B cell (primary cell): Measurements from ENCODE around the gene B4GALT3. TPM values are rescaled to one million over a fixed set of nuclear protein-coding genes. Genes with fewer than 3 reads are reported as not detected.

Experiments used
- ATAC-seq: fragments of 200-7000 bp; cut with Tn5 transposase; one replicate; pipeline ENCODE4 v1.10.0; 2021; ENCODE audit warnings: low read depth, mild to moderate bottlenecking, moderate number of reproducible peaks, moderate library complexity
- CTCF ChIA-PET: fragments of 350-600 bp; sonication (Branson Sonifier 250); formaldehyde crosslinking; loops from one replicate; lab custom pipeline; 2021; ENCODE audit warnings: antibody characterized with exemption, inconsistent platforms; lab: Charles Lee
- POLR2A ChIA-PET: fragments of 350-600 bp; sonication (Branson Sonifier 250); formaldehyde crosslinking; loops from one replicate; lab custom pipeline; 2021; ENCODE audit warnings: antibody characterized with exemption; lab: Charles Lee
- DNase-seq: peaks from one replicate; pipeline ENCODE4 v3.0.0; 2013
- H2AFZ ChIP-seq: 2 replicates; pipeline ENCODE4 v1.6.1; 2012; ENCODE audit warnings: mild to moderate bottlenecking, low read depth, low read length; ENCODE audit not compliant: insufficient read depth, poor library complexity, severe bottlenecking
- H3K27ac ChIP-seq, 2 donors: 1 replicate in 1 of 2; 2 replicates in 1 of 2; pipeline ENCODE4 v1.5.1; 2012 to 2013; ENCODE audit warnings: low read length in 2 of 2, mild to moderate bottlenecking in 2 of 2, moderate library complexity in 1 of 2
- H3K27me3 ChIP-seq, 4 experiments: fragments of 200-600 bp in 1 of 4; sonication (generic) in 1 of 4; replicated peaks in 1 of 4; 1 replicate in 2 of 4; 2 replicates in 2 of 4; pipeline versions ENCODE4 v1.6.1 to v1.7.0; 2013 to 2016; ENCODE audit warnings: low read length in 3 of 4, mild to moderate bottlenecking in 2 of 4, mixed read lengths in 1 of 4, moderate library complexity in 1 of 4; ENCODE audit not compliant: insufficient read depth in 4 of 4, control insufficient read depth in 3 of 4; ENCODE audit errors: control extremely low read depth in 1 of 4
- H3K36me3 ChIP-seq, 2 experiments: replicated peaks in 1 of 2; 1 replicate in 1 of 2; 2 replicates in 1 of 2; pipeline versions ENCODE4 v1.6.1 to v1.7.1; 2013; ENCODE audit warnings: low read length in 1 of 2; ENCODE audit not compliant: insufficient read depth in 2 of 2, control insufficient read depth in 1 of 2; ENCODE audit errors: control extremely low read depth in 1 of 2, extremely low read depth in 1 of 2
- H3K4me1 ChIP-seq, 2 donors: fragments of 200-600 bp in 1 of 2; sonication (generic) in 1 of 2; 1 replicate in 1 of 2; 2 replicates in 1 of 2; pipeline versions ENCODE4 v1.5.1 to v1.6.1; 2013 to 2017; ENCODE audit warnings: low read length in 2 of 2; ENCODE audit not compliant: control insufficient read depth in 2 of 2, insufficient read depth in 2 of 2
- H3K4me2 ChIP-seq: replicated peaks from 2 replicates; pipeline ENCODE3; 2012; ENCODE audit warnings: mild to moderate bottlenecking, low read depth, low read length; ENCODE audit not compliant: poor library complexity, severe bottlenecking
- H3K4me3 ChIP-seq, 5 experiments: fragments of 200-600 bp in 1 of 5; sonication (generic) in 1 of 5; 1 replicate in 3 of 5; 2 replicates in 2 of 5; pipeline versions ENCODE4 v1.5.1 to v1.7.0; 2011 to 2016; ENCODE audit warnings: low read length in 4 of 5, mild to moderate bottlenecking in 4 of 5, low read depth in 2 of 5, control low read depth in 1 of 5, moderate library complexity in 1 of 5; ENCODE audit not compliant: insufficient read depth in 1 of 5; ENCODE audit errors: control extremely low read depth in 1 of 5, extremely low read depth in 1 of 5
- H3K79me2 ChIP-seq: fragments of 200-600 bp; sonication (generic); one replicate; pipeline ENCODE4 v1.6.0; 2016; ENCODE audit warnings: low read length; ENCODE audit not compliant: control insufficient read depth, insufficient read depth
- H3K9ac ChIP-seq: fragments of 200-600 bp; sonication (generic); 2 replicates; pipeline ENCODE4 v1.6.1; 2017; ENCODE audit warnings: mild to moderate bottlenecking, low read length, moderate library complexity
- H3K9me3 ChIP-seq, 3 donors: one replicate each; pipeline versions ENCODE4 v1.6.1 to v1.7.1; 2013; ENCODE audit warnings: low read length in 2 of 3; ENCODE audit not compliant: control insufficient read depth in 2 of 3, insufficient read depth in 1 of 3; ENCODE audit errors: control extremely low read depth in 1 of 3
- H4K20me1 ChIP-seq: 2 replicates; pipeline ENCODE4 v1.6.0; 2012; ENCODE audit warnings: mild to moderate bottlenecking, low read length; ENCODE audit not compliant: insufficient read depth, control insufficient read depth, poor library complexity, severe bottlenecking
- H3K27ac Mint-ChIP-seq: one replicate; pipeline ENCODE4 v1.8.0; 2021; ENCODE audit warnings: mixed read lengths
- H3K27me3 Mint-ChIP-seq: one replicate; pipeline ENCODE4 v1.8.0; 2021; ENCODE audit warnings: mixed read lengths
- H3K4me1 Mint-ChIP-seq: one replicate; pipeline ENCODE4 v1.8.0; 2021; ENCODE audit warnings: mixed read lengths
- H3K4me3 Mint-ChIP-seq: one replicate; pipeline ENCODE4 v1.8.0; 2021; ENCODE audit warnings: mixed read lengths
- H3K9me3 Mint-ChIP-seq: one replicate; pipeline ENCODE4 v1.8.0; 2022; ENCODE audit warnings: mixed read lengths; ENCODE audit not compliant: insufficient read depth
- CTCF ChIP-seq: fragments of 200-600 bp; IDR thresholded peaks from one replicate; pipeline ENCODE4 v1.8.0; 2022; ENCODE audit warnings: antibody characterized with exemption, mild to moderate bottlenecking
- EZH2 ChIP-seq: IDR thresholded peaks from 2 replicates; pipeline ENCODE4 v1.6.1; 2012; ENCODE audit warnings: borderline replicate concordance, low read depth, mild to moderate bottlenecking, moderate library complexity, low read length; ENCODE audit not compliant: insufficient read depth, poor library complexity, severe bottlenecking
- WGBS: methylation state at CpG from one replicate; pipeline ENCODE4 v1.1.5; 2013; ENCODE audit warnings: missing lambda C conversion rate; ENCODE audit not compliant: insufficient coverage; 5-methylcytosine and 5-hydroxymethylcytosine counted together
- intact Hi-C: fragments of 100-400 bp; cut with micrococcal nuclease; formaldehyde crosslinking; loops from one replicate; pipeline ENCODE4 v1.10.0; 2022
- polyA plus RNA-seq: library from polyadenylated mRNA; depleted of rRNA; stranded (reverse); fragments of >200 nt; gene quantifications from 2 replicates; pipeline ENCODE4 v1.2.3, GENCODE V29; 2012
- total RNA-seq, 2 donors: library from RNA; stranded (reverse); fragments of 120-200 nt in 1 of 2; gene quantifications; 1 replicate in 1 of 2; 2 replicates in 1 of 2; pipeline versions ENCODE4 v1.2.3 to v1.2.4, GENCODE V29; 2013 to 2022

The B4GALT3 gene
- total and polyA plus RNA-seq, 2 donors (not counting 1 experiment from before 2014, with no cell fraction given): 37.6 to 59.6 TPM

GRCh38 chr1:161131523-161132409, 45.5 kb downstream of the B4GALT3 start:
- ATAC-seq (no peak), DNase-seq (no peak)
- Histone ChIP-seq H4K20me1 (no peaks in the 10 kb centered on the region), H3K27ac (peak overlapping the region; percentile 83 to 89), H3K79me2 (peaks cover 59% of the 10 kb centered on the region), H2AFZ (peak overlapping the region; percentile 89), H3K4me2 (peak overlapping the region; percentile 98), H3K4me3 (peak overlapping the region; percentile 56 to 100 (median 86)), H3K36me3 (peaks cover 2 to 32% of the 10 kb centered on the region in 2 experiments), H3K4me1 (peaks cover 18 to 27% of the 10 kb centered on the region in 2 donors), H3K9me3 (no peaks in the 10 kb centered on the region), H3K9ac (peak overlapping the region; percentile 82), H3K27me3 (no peaks in the 10 kb centered on the region)
- WGBS: under 1% methylated on average over 19 of the region's 22 CpGs
- ChIA-PET POLR2A (interaction anchor here (0.5 to 2.3 kb wide), 7 partner anchors 14 to 113 kb away, joined by 3 to 12 read pairs (median 5); partner anchors contain the start of genes ARHGAP30, NIT1, PFDN2 and UFC1), CTCF (interaction anchor here (0.8 to 10.0 kb wide), 9 partner anchors 14 to 141 kb away, joined by 3 to 82 read pairs (median 4); partner anchors contain the start of genes ARHGAP30, NIT1, PFDN2 and PPOX)
- H3K27ac Mint-ChIP-seq: no peak overlapping the region
- H3K27me3 Mint-ChIP-seq: no peaks in the 10 kb centered on the region
- no peak for TF ChIP-seq EZH2
- TF ChIP-seq CTCF: no peak
- peaks cover 43% of the 10 kb centered on the region for H3K4me1 Mint-ChIP-seq
- no peak overlapping the region for H3K4me3 Mint-ChIP-seq
- no peaks in the 10 kb centered on the region for H3K9me3 Mint-ChIP-seq
- intact Hi-C loops: loop anchor here (1.0 to 10.0 kb wide), 11 partner anchors 13 to 417 kb away; partner anchors contain the start of genes ARHGAP30, CD48, KLHDC9 and NDUFS2
